Measurements from ENCODE around the gene MOGAT2. TPM values are rescaled to one million over a fixed set of nuclear protein-coding genes. Genes with fewer than 3 reads are reported as not detected.

Gene MOGAT2
- total and polyA plus RNA-seq, 2 of the 4 experiments (the other 2 are of a cell fraction), result not detected

DNA sequence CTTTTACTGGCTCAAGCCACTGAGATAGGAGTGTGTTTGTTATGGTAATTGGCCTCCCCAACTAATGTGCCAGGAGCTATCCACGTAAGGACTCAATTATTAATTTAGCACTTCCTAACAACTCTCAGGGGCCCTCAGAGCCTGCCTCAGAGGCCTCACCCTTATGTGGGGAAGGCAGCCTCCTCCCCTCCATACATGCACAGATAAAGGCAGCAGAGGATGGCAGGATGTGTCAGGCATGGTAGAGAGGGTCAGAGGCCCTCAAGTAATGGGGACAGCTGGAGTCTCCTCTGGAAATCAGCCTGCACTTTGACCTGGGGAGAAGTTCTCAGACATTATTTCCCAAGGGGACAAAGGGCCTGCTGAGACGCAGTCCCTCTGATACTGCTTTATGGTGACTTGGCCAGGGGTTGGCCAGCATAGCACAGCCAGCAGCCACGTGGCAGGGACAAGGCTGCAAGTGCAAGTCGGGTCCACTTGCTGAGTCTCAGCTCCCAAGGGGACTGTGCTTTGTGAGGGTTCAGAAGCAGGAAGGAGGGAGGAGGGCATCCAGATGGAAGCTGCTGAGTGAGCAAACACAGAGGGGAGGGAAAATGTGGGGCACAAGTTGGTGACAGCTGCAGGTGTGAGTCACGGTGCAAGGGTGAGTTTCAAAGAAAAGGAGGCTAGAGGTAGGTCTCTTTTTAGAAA, 17.0 kb downstream of the MOGAT2 start:
- H2BK15ac ChIP-seq (ENCODE audit: low read depth, low read length), result no peak overlapping the region
- no peaks in the 10 kb centered on the region for H3K4me1 ChIP-seq (ENCODE audit: control insufficient read depth, insufficient read depth, low read length)
- no peak overlapping the region for H3K18ac ChIP-seq (ENCODE audit: low read depth, low read length)
- no peak overlapping the region for H3K23ac ChIP-seq (ENCODE audit: low read depth, low read length)
- H2BK5ac ChIP-seq (ENCODE audit: low read depth, low read length, poor library complexity, severe bottlenecking), result no peak overlapping the region
- H4K5ac ChIP-seq (ENCODE audit: low read depth, low read length), result no peak overlapping the region
- H4K20me1 ChIP-seq (ENCODE audit: insufficient read depth, low read length), result no peaks in the 10 kb centered on the region
- H3K9me1 ChIP-seq (ENCODE audit: insufficient read depth, low read length), result no peaks in the 10 kb centered on the region
- ATAC-seq (ENCODE audit: low read depth) (no peak), DNase-seq (no peak)
- no peak overlapping the region for H3K4ac ChIP-seq (ENCODE audit: low read depth, low read length)
- dilution Hi-C loops (cut with HindIII; ENCODE audit: low sequenced_read_pairs, unreplicated experiment), result no loop called here
- H2AFZ ChIP-seq (replicated peaks; ENCODE audit: low read length, poor library complexity), result no peak overlapping the region
- no peak overlapping the region for H2AK9ac ChIP-seq (replicated peaks; ENCODE audit: low read depth, low read length, poor library complexity)
- H3K56ac ChIP-seq (ENCODE audit: extremely low read depth, insufficient read depth, low read length), result no peak overlapping the region
- H4K91ac ChIP-seq (ENCODE audit: insufficient read depth, low read depth, low read length), result no peak overlapping the region
- no peak overlapping the region for H3K14ac ChIP-seq (replicated peaks; ENCODE audit: low read depth, low read length)
- H3K27me3 ChIP-seq (ENCODE audit: control insufficient read depth, insufficient read depth, low read length), result peaks cover 61% of the 10 kb centered on the region
- 44% methylated on average over 3 of the region's 5 CpGs; no CpG with 5 or more reads in 1 of the 2 experiments for WGBS, 2 experiments (ENCODE audit: extremely low coverage in 2 of 2, insufficient read length in 1 of 2)
- peaks cover 2% of the 10 kb centered on the region; the same call in 1 of the 2 replicates for H3K9me3 ChIP-seq (ENCODE audit: control insufficient read depth, insufficient read depth, low read length)
- H2BK20ac ChIP-seq (ENCODE audit: low read depth, low read length), result no peak overlapping the region
- H3K4me2 ChIP-seq (ENCODE audit: low read depth, low read length), result no peak overlapping the region
- ChIA-PET POLR2A (ENCODE audit: unreplicated experiment) (no interaction called here), CTCF (no interaction called here)
- H3K27ac ChIP-seq (ENCODE audit: insufficient read depth, low read length), result no peak overlapping the region
- no peak overlapping the region for H4K8ac ChIP-seq (ENCODE audit: low read depth in 2 of 2, low read length in 2 of 2)
- no peak overlapping the region for H2AK5ac ChIP-seq (ENCODE audit: low read depth, low read length)
- TF ChIP-seq RAD21 (IDR thresholded peaks at IDR 0.05; ENCODE audit: low read length), result no peak
- no peak for TF ChIP-seq CEBPB (IDR thresholded peaks at IDR 0.05; ENCODE audit: low read depth, low read length)
- TF ChIP-seq CHD1 (IDR thresholded peaks at IDR 0.05; ENCODE audit: low read depth, low read length), result no peak
- no peak for TF ChIP-seq RFX5 (IDR thresholded peaks at IDR 0.05; ENCODE audit: low read depth, low read length)
- no peak for TF ChIP-seq BHLHE40 (IDR thresholded peaks at IDR 0.05; ENCODE audit: low read depth, low read length)
- no peak for TF ChIP-seq NFE2L2 (IDR thresholded peaks at IDR 0.05; ENCODE audit: low read depth, low read length)
- intact Hi-C loops (cut with micrococcal nuclease), result no loop called here
- no TSS peak for BruUV-seq (replicated peaks)
- in situ Hi-C loops (cut with MboI; ENCODE audit: low sequenced_read_pairs), result no loop called here
- no peaks in the 10 kb centered on the region for H3K79me1 ChIP-seq (ENCODE audit: low read depth in 1 of 2, low read length in 2 of 2)
- no peak overlapping the region for H3K4me3 ChIP-seq (ENCODE audit: insufficient read depth, low read depth, low read length)
- H3K9ac ChIP-seq (ENCODE audit: low read depth, low read length), result no peak overlapping the region
- H3K36me3 ChIP-seq (ENCODE audit: control insufficient read depth, insufficient read depth, low read length), result no peaks in the 10 kb centered on the region
- no peak overlapping the region for H2BK120ac ChIP-seq (ENCODE audit: low read depth, low read length)
